OCI-LY1 (cell line): Measurements from ENCODE around the gene GMPR.

Source experiments
- H2AFZ ChIP-seq: fragments of 200-600 bp; sonication (generic), shearing (Covaris generic); 2 replicates; pipeline ENCODE4 v1.6.0; 2014; ENCODE audit warnings: antibody characterized with exemption, mild to moderate bottlenecking, low read length
- H3F3A ChIP-seq: fragments of 200-600 bp; sonication (generic), shearing (Covaris generic); 2 replicates; pipeline ENCODE4 v1.6.0; 2014; ENCODE audit warnings: mild to moderate bottlenecking, antibody characterized with exemption, low read length, moderate library complexity; ENCODE audit not compliant: insufficient read depth
- H3K27ac ChIP-seq: fragments of 200-600 bp; sonication (generic); 2 replicates; pipeline ENCODE4 v1.5.1; 2014; ENCODE audit warnings: low read length, mixed run types, mild to moderate bottlenecking, low read depth; ENCODE audit not compliant: poor library complexity, severe bottlenecking
- H3K27me3 ChIP-seq: fragments of 200-600 bp; sonication (generic); 2 replicates; pipeline ENCODE4 v1.6.0; 2014; ENCODE audit warnings: antibody characterized with exemption, mild to moderate bottlenecking, low read length, moderate library complexity; ENCODE audit not compliant: insufficient read depth
- H3K36me3 ChIP-seq: fragments of 200-600 bp; sonication (generic); 2 replicates; pipeline ENCODE4 v1.6.1; 2014; ENCODE audit warnings: mild to moderate bottlenecking, antibody characterized with exemption, low read length, moderate library complexity, mixed read lengths; ENCODE audit not compliant: insufficient read depth
- H3K4me1 ChIP-seq: fragments of 200-600 bp; sonication (generic); 2 replicates; pipeline ENCODE4 v1.5.1; 2014; ENCODE audit warnings: mild to moderate bottlenecking, low read length, moderate library complexity; ENCODE audit not compliant: insufficient read depth, severe bottlenecking
- H3K4me2 ChIP-seq: fragments of 200-600 bp; sonication (generic), shearing (Covaris generic); 2 replicates; pipeline ENCODE4 v1.6.1; 2014; ENCODE audit warnings: low read length
- H3K4me3 ChIP-seq: fragments of 200-600 bp; sonication (generic); 2 replicates; pipeline ENCODE4 v1.5.1; 2014; ENCODE audit warnings: low read length, low read depth, mild to moderate bottlenecking, mixed read lengths; ENCODE audit not compliant: poor library complexity, severe bottlenecking
- H3K79me2 ChIP-seq: fragments of 200-600 bp; shearing (Covaris generic); 2 replicates; pipeline ENCODE4 v1.6.1; 2016; ENCODE audit warnings: mixed run types, low read length, mixed read lengths; ENCODE audit not compliant: insufficient read depth
- H3K9ac ChIP-seq: fragments of 200-600 bp; sonication (generic), shearing (Covaris generic); 2 replicates; pipeline ENCODE4 v1.6.1; 2014; ENCODE audit warnings: mild to moderate bottlenecking, low read length, mixed read lengths
- H3K9me2 ChIP-seq: fragments of 200-600 bp; sonication (generic), shearing (Covaris generic); 2 replicates; pipeline ENCODE4 v1.6.1; 2014; ENCODE audit warnings: low read depth, mild to moderate bottlenecking, low read length, mixed read lengths
- H3K9me3 ChIP-seq: fragments of 200-600 bp; shearing (Covaris generic); 2 replicates; pipeline ENCODE4 v1.6.1; 2014; ENCODE audit warnings: low read length, mixed read lengths
- H4K20me1 ChIP-seq: fragments of 200-600 bp; sonication (generic), shearing (Covaris generic); 2 replicates; pipeline ENCODE4 v1.6.0; 2016; ENCODE audit warnings: mild to moderate bottlenecking, low read length; ENCODE audit not compliant: insufficient read depth
- EZH2 ChIP-seq: fragments of 200-600 bp; sonication (generic), shearing (Covaris generic); IDR thresholded peaks from 2 replicates; pipeline ENCODE4 v1.8.0; 2017; ENCODE audit warnings: borderline replicate concordance, mixed run types, mild to moderate bottlenecking, antibody characterized with exemption, low read length, moderate library complexity, mixed read lengths
- TF ChIP-seq, protein P1 (sequence below): fragments of 200-600 bp; sonication (generic), shearing (Covaris generic); IDR thresholded peaks from 2 replicates; pipeline ENCODE4 v1.5.1; 2017; ENCODE audit warnings: mild to moderate bottlenecking, antibody characterized with exemption, low read length, moderate library complexity, mixed read lengths

Gene GMPR

DNA sequence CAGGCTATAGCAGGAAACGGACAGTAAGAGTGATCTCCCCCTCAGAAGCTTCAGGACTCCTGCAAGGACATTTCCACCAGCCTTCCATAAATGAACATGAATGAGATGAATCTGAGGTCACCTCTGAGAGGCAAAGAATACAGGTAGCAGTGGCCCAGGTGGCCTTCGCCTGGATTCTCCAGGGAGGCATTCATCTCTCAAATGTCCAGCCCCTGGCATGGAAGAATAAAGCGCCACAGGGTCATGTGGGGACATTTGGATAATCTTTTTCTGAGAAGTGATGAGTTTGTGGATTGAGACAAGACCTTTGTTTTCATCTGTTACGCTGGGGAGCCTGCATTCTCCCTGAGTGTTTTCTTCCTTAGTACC, 2.9 kb downstream of the GMPR start:
- no peaks in the 10 kb centered on the region for H3F3A ChIP-seq
- no peaks in the 10 kb centered on the region for H3K4me1 ChIP-seq
- no peaks in the 10 kb centered on the region for H3K9me2 ChIP-seq
- H3K27me3 ChIP-seq, result 0 out of 2 replicates have a peak, but pooled peaks cover 10% of the 10 kb centered on the region
- no peaks in the 10 kb centered on the region for H3K9me3 ChIP-seq
- TF ChIP-seq EZH2, result no peak
- no peak overlapping the region for H3K9ac ChIP-seq
- H3K79me2 ChIP-seq, result no peaks in the 10 kb centered on the region
- H3K4me2 ChIP-seq, result no peak overlapping the region
- no peak overlapping the region for H2AFZ ChIP-seq
- H3K27ac ChIP-seq, result no peak overlapping the region
- H3K4me3 ChIP-seq, result no peak overlapping the region
- no peaks in the 10 kb centered on the region for H3K36me3 ChIP-seq
- no peaks in the 10 kb centered on the region for H4K20me1 ChIP-seq

DNA sequence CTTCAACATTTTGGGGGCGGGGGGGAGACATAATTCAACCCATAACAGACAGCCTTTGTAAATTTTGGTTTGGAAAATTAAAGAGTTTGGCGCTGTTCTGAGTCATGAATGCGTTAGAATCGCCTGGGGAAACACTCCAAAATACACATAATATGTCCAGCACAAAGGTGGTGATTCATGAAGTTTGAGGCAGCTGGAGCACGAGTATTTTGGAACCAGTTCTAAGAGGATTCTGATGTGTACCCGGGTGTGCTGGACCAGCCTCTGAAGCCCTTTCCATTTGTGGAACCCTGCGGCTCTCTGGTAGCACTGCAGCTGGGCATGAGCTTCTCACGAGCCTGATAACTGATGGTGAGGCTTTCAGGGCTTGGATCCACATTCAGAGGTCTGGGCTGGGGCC, 4.7 kb downstream of the GMPR start:
- no peak overlapping the region for H3K4me3 ChIP-seq
- H3F3A ChIP-seq, result no peaks in the 10 kb centered on the region
- no peaks in the 10 kb centered on the region for H3K79me2 ChIP-seq
- H3K36me3 ChIP-seq, result no peaks in the 10 kb centered on the region
- no peaks in the 10 kb centered on the region for H3K9me3 ChIP-seq
- no peaks in the 10 kb centered on the region for H3K4me1 ChIP-seq
- no peak for TF ChIP-seq EZH2
- TF ChIP-seq, protein P1, sequence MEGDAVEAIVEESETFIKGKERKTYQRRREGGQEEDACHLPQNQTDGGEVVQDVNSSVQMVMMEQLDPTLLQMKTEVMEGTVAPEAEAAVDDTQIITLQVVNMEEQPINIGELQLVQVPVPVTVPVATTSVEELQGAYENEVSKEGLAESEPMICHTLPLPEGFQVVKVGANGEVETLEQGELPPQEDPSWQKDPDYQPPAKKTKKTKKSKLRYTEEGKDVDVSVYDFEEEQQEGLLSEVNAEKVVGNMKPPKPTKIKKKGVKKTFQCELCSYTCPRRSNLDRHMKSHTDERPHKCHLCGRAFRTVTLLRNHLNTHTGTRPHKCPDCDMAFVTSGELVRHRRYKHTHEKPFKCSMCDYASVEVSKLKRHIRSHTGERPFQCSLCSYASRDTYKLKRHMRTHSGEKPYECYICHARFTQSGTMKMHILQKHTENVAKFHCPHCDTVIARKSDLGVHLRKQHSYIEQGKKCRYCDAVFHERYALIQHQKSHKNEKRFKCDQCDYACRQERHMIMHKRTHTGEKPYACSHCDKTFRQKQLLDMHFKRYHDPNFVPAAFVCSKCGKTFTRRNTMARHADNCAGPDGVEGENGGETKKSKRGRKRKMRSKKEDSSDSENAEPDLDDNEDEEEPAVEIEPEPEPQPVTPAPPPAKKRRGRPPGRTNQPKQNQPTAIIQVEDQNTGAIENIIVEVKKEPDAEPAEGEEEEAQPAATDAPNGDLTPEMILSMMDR, result no peak
- H3K4me2 ChIP-seq, result no peak overlapping the region
- H3K9ac ChIP-seq, result no peak overlapping the region
- H3K9me2 ChIP-seq, result no peaks in the 10 kb centered on the region
- H2AFZ ChIP-seq, result no peak overlapping the region
- peaks cover 10% of the 10 kb centered on the region; the same call in 1 of the 2 replicates for H3K27me3 ChIP-seq
- H4K20me1 ChIP-seq, result no peaks in the 10 kb centered on the region
- no peak overlapping the region for H3K27ac ChIP-seq

DNA sequence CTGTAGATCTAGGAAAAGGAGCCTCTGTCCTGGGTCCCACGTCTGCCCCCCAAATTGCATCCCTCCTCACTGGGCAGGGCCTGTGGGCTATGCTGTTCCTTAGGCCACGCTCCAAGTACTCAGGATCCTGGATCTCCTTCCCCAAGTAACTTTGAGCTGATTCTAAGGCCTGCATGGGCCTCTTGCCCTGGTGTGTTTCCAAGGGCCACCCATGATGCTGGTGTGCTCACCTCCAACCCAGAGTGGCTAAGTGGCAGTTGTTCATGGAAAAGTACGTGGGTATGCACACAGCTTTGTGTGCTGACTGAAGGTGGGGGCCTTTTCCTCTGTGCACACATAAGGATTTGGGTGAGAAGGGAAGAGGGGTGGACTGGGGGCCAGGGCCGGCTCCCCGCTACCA, 5.3 kb downstream of the GMPR start:
- H2AFZ ChIP-seq, result no peak overlapping the region
- no peaks in the 10 kb centered on the region for H3K9me3 ChIP-seq
- H3K4me3 ChIP-seq, result no peak overlapping the region
- H3K36me3 ChIP-seq, result no peaks in the 10 kb centered on the region
- TF ChIP-seq EZH2, result no peak
- TF ChIP-seq, protein P1, result no peak
- no peaks in the 10 kb centered on the region for H3F3A ChIP-seq
- H3K27me3 ChIP-seq, result peaks cover 9% of the 10 kb centered on the region; the same call in 1 of the 2 replicates
- H3K9me2 ChIP-seq, result no peaks in the 10 kb centered on the region
- H3K27ac ChIP-seq, result no peak overlapping the region
- no peaks in the 10 kb centered on the region for H4K20me1 ChIP-seq
- no peak overlapping the region for H3K4me2 ChIP-seq
- H3K9ac ChIP-seq, result no peak overlapping the region
- H3K79me2 ChIP-seq, result no peaks in the 10 kb centered on the region
- H3K4me1 ChIP-seq, result no peaks in the 10 kb centered on the region

DNA sequence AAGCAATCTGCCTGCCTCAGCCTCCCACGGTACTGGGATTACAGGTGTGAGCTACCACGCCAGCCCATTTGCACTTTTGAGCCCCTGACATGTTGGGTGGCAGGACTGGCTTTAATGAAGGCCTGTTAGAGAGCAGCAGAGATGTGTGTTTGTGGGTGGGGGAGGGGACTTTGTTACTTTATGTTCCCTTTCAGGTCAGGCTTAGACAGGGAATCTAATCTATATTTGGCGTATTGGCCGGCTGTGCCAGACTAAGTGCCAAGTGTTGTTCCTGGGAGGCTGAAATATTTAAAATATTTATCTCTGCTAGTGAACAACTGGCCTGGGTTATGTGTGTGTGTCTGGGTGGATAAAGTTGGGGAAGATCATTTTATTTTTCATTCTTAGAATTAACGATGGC, 6.1 kb downstream of the GMPR start:
- H3K27ac ChIP-seq, result no peak overlapping the region
- no peaks in the 10 kb centered on the region for H3K9me3 ChIP-seq

More for the DNA sequence above, 6.1 kb downstream of the GMPR start:
- TF ChIP-seq, protein P1, result no peak
- TF ChIP-seq EZH2, result no peak
- no peaks in the 10 kb centered on the region for H3K4me1 ChIP-seq
- H4K20me1 ChIP-seq, result no peaks in the 10 kb centered on the region
- no peaks in the 10 kb centered on the region for H3K36me3 ChIP-seq
- H3K9me2 ChIP-seq, result no peaks in the 10 kb centered on the region
- no peak overlapping the region for H3K4me3 ChIP-seq
- H2AFZ ChIP-seq, result no peak overlapping the region
- H3K9ac ChIP-seq, result no peak overlapping the region
- H3F3A ChIP-seq, result no peaks in the 10 kb centered on the region
- peaks cover 4% of the 10 kb centered on the region; the same call in 1 of the 2 replicates for H3K27me3 ChIP-seq
- H3K4me2 ChIP-seq, result no peak overlapping the region
- no peaks in the 10 kb centered on the region for H3K79me2 ChIP-seq
